Testis (tissue), 2 donors: Measurements from ENCODE around the gene LEF1.

Source experiments
- POLR2A ChIP-seq: fragments of 450-650 bp; IDR thresholded peaks from one replicate; pipeline ENCODE4 v1.6.1; 2017; ENCODE audit warnings: antibody characterized with exemption, mild to moderate bottlenecking, moderate library complexity
- TF ChIP-seq, protein P1 (sequence below), 3 experiments: fragments of 450-650 bp in 2 of 3; fragments of 200-600 bp in 1 of 3; sonication (generic) in 1 of 3; IDR thresholded peaks; one replicate each; pipeline ENCODE4 v1.5.1; 2016 to 2019; ENCODE audit warnings: antibody characterized with exemption in 3 of 3, mild to moderate bottlenecking in 2 of 3, moderate library complexity in 1 of 3

- TF ChIP-seq, protein P1, sequence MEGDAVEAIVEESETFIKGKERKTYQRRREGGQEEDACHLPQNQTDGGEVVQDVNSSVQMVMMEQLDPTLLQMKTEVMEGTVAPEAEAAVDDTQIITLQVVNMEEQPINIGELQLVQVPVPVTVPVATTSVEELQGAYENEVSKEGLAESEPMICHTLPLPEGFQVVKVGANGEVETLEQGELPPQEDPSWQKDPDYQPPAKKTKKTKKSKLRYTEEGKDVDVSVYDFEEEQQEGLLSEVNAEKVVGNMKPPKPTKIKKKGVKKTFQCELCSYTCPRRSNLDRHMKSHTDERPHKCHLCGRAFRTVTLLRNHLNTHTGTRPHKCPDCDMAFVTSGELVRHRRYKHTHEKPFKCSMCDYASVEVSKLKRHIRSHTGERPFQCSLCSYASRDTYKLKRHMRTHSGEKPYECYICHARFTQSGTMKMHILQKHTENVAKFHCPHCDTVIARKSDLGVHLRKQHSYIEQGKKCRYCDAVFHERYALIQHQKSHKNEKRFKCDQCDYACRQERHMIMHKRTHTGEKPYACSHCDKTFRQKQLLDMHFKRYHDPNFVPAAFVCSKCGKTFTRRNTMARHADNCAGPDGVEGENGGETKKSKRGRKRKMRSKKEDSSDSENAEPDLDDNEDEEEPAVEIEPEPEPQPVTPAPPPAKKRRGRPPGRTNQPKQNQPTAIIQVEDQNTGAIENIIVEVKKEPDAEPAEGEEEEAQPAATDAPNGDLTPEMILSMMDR (IDR thresholded peaks at IDR 0.05), result no peak
- TF ChIP-seq POLR2A, result no peak
These were observed 45.0 kb upstream of the LEF1 start for GRCh38 chr4:108213723-108214122.
